NCI-H1694 (cell line): ENCODE data around the gene C6orf47.
A peak's percentile ranks its signal among the peaks of the same experiment; 100 is the strongest.
"Not testable (repeated sequence)": the region's sequence is repeated elsewhere in the genome, so short reads cannot be mapped to it uniquely, and the experiment has no call there.

ENCODE experiments used
- DNase-seq: peaks from one replicate; lab custom pipeline; 2025; lab: John Stamatoyannopoulos, UW

The C6orf47 gene, protein sequence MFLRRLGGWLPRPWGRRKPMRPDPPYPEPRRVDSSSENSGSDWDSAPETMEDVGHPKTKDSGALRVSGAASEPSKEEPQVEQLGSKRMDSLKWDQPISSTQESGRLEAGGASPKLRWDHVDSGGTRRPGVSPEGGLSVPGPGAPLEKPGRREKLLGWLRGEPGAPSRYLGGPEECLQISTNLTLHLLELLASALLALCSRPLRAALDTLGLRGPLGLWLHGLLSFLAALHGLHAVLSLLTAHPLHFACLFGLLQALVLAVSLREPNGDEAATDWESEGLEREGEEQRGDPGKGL

GRCh38 chr6:31660381-31661261, at the start of gene C6orf47:
C6orf47 (minus strand) TSS chr6:31660778; CDS start chr6:31659947, 831 bp downstream.
- DNase-seq = peak; percentile 52

GRCh38 chr6:31709157-31709556, 48.6 kb upstream of the C6orf47 start:
- not testable (repeated sequence) for DNase-seq

DNA sequence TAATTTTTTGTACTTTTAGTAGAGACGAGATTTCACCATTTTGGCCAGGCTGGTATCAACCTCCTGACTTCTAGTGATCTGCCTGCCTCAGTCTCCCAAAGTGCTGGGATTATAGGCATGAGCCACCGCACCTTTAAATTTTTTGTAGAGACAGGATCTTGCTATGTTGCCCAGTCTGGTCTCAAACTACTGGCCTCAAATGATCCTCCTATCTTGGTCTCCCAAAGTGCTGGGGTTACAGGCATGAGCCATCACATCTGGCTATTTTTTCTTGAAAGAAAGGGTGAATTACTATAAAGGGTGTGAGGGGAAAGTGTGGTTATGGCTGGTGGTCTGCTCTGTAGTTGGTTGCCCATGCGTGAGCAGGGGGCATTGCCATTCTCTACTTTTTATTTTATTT, 47.6 kb upstream of the C6orf47 start:
- no peak for DNase-seq

GRCh38 chr6:31707701-31708100, 47.1 kb upstream of the C6orf47 start:
- DNase-seq = no peak

GRCh38 chr6:31706599-31706998, 46.0 kb upstream of the C6orf47 start, which contains the start of gene LY6G6F:
LY6G6F (plus strand) TSS chr6:31706866; CDS start chr6:31706907, 41 bp downstream.
- no peak for DNase-seq

DNA sequence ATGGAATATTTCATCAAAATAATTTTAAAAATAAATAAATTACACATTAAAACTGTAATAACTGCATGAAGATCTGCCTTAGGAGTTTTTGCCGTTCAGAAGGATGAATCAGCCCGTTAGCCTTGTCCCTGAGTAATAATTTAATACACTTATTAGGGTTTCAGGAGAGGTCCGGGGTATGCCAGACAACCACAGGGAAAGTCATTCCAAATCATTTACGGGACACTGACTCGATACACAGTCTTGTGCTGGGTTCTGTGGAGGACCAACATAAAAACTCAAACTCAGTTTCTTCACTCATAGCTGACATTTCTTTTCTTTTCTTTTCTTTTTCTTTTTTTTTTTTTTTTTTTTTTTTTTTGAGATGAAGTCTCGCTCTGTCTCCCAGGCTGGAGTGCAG, 45.4 kb upstream of the C6orf47 start:
- no peak for DNase-seq

GRCh38 chr6:31702819-31703716, 42.5 kb upstream of the C6orf47 start, which contains the start of gene ABHD16A:
ABHD16A (minus strand) TSS chr6:31703324; CDS start chr6:31703281, 43 bp downstream.
- peak; percentile 87 for DNase-seq

GRCh38 chr6:31702405-31702818, 41.8 kb upstream of the C6orf47 start:
- no peak for DNase-seq

DNA sequence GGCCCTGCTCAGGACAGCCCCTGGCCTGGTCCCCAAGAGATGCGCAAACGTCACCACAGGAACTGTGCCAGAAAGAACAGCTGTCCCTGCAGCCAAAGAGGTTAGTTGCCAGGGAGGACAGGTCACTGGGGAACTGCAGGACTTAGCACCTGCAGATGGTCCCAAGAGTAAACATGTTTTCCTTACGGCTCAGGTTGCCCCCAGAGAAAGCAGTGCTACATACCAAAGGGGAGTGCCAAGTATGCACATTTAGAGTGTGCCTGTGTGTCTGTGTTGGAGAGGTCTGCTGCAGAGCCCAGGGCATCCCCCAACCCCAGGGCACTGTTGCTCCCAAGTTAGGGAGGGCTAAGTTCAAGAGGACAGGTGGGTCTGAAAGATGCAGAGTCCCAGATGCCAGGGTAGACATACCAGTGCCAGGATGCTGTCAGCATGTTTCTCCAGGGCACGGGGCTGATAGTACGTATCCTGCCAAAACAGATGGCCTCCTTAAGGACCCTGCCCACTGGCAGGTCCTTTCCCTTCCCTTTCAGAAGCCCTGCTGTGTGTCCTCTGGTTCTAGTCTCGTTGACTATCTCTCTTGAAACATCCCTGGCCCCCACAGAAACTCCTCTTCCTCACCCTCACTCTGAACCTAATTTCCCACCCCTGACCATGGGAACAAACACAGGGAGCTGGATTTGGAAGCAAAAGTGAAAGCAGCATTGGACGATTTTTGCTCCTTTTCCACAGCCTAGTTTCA, 41.3 kb upstream of the C6orf47 start:
- DNase-seq = no peak

DNA sequence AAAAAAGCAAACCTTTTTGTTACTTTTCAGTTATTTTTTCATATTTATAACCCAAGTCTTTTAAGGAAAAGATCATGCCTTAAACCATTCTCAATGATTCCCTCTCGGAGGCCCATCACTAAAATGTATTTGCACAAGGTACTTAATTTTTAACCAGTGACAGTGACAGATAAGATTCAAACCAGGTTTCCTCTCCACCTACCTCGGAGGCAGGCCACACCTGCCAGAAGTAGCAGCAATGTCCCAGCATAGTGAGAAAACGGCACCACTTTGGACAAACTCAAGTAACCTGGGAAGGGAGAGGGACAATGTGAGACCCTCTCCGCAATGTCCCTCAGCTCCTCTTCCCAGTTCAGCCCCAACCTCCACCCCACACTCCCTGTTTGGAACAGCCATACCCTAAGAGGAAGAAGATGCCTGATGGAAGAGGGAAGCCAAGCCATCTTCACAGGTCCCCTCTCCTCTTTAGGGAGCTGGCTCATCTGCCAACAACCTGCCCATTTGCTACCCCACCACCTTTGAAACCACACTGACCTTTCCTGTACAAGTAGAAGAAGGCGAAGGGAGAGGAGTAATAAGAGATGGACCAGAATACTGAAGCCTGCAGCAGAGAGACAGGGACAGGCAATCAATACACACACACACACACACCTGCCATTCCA, 40.3 kb upstream of the C6orf47 start:
- no peak for DNase-seq

GRCh38 chr6:31697555-31697954, 37.0 kb upstream of the C6orf47 start:
- DNase-seq = no peak

- no peak for DNase-seq
Measured at GRCh38 chr6:31693535-31693934, 33.0 kb upstream of the C6orf47 start.

- no peak for DNase-seq
Measured at GRCh38 chr6:31692886-31693285, 32.3 kb upstream of the C6orf47 start.

DNA sequence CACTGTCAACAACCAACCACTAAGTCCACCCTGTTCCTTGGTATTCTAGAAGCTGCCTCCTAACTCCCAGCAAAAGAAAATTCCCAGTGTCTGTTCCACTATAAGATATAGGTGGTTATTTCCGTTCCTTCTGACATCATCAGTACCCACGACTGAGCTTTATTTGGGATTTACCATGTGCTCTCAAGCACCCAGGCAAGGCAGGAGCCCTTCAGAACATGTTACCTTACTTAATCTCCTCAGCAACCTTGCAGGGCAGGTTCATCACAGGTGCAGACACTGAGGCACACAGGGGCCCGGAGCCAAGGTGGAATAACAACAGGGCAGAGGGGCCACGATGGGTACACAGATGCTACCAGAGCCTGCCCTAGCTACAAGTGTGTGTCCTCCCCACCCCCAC, 31.8 kb upstream of the C6orf47 start:
- DNase-seq = no peak

- DNase-seq = no peak
Measured at GRCh38 chr6:31691564-31692108, 31.1 kb upstream of the C6orf47 start.

- no peak for DNase-seq
Measured at GRCh38 chr6:31691078-31691463, 30.5 kb upstream of the C6orf47 start.

DNA sequence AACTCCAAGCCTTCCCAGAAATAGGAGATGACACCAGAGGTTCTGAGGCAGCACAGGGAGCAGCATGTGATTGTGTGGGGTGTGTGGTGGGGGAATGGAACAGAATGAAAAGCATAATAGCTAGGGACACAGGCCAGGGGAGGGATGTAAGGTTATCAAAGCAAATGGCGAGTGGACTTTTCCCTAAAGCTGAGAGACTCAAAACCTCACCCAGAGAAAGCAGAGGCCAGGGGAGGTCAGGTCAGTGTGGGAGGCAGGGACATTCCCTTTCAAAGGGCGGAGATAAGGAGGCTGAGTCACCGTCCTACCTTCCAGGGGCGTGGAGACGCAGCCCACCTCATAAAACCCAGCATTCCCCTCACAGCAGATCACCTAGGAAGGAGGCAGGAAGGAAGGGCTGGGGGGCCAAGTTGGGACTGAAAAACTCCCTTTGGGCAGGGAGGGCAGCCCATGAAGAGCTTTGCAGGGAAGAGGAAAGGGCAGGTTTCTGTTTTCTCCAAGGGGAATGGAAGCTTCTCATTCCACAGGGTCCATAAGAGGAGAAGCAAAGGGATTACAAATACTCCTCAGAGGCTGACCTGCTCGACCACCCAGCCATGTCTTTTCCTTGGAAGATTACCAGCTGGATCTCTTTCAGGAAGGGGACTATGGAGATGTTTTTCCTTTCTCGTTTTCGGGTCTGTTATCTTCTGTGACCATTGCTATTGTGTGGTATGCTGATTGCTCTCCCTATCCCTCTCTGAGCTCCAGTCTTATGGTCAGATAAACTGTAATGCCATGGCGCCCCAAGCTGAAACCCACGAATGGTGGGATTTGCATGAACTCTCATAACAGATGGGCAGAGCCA, 29.9 kb upstream of the C6orf47 start:
- DNase-seq = no peak

DNA sequence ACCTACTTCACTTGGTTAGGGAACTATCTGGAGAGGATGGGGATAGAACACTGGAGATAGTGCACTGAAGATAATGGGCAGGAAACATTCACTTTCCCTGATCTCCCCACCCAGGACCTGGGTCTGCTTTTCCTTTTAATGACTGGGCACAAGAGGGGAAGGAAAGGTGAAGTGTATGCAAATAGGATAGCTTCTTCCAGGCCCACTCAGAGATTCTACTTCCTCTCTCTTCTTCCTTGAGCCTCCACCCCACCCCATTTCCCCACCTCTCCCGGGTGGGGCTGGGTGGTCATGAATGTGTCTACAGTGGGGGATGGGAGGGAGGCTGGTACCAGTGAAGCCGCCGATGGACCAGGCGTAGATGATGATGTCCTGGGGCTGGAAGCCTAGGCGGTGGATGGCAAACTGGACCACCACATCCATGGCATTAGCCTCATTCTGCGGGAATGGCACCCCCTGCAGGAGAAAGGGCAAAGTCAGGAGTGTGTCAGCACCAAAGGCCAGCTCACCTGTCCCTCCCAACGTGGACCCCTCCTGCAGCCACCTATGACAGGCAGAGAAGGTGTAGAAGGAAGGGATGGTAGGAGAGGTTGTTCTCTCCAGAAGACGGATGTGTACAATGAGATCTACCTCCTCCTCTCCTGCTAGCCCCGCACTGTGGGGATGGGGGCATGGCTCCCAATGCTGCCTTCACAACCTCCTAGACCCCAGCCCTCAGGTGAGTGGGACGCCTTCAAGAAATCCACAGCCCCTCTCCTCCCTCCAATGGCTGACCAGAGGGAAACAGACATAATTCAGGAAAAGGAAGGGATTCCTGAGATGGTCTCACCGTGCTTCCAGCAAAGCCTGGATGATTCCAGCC, 28.9 kb upstream of the C6orf47 start:
- DNase-seq = no peak
